Measurements from ENCODE around the gene IL34. TPM values are rescaled to one million over a fixed set of nuclear protein-coding genes. Genes with fewer than 3 reads are reported as not detected.

Gene IL34
- total and polyA plus RNA-seq, 2 experiments from 2014 or later: not detected

DNA sequence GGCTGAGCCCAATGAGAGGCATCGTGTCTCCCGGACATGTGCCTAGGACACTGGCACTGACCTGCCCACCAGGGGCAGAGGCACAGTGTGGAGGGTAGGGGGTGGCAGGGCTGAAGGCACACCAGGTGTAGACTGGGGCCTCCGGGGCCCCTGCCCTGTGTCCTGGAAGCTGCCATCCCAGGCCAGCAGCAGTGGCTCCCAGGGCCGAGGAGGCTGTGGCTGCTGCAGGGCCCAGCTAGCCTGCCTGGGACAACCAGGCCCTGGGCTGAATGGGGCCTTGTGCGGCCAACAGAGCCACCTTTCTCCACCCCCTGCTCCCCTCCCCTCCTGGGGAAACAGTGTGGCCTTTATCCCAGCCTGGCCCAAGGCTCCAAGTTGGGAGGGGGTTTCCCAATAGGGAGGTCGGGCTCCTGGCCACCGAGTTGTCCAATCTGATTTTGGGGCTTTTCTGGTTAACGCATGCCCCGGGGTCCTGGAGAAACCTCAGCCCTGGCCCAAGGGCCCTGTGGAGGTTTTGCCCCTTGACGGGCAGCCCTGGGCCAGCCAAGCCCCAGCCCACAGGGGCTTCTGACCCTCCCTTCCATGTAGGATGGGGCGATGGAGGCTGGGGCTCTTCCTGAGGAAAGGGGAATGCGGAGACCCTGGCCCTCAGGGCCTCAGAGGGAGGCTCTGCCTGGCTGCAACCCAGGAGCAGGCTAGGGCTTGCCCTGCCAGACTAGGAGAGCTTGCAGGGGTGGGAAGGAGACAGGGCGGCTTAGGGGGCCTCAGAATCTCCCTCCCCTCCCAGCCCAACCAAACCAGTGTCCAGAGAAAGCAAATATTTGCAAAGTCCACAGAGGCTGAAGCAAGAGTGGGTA is 35.3 kb downstream of the IL34 start:
- Histone ChIP-seq H3K9me3 (ENCODE audit: low read depth) (no peaks in the 10 kb centered on the region), H3K36me3 (peaks cover 27% of the 10 kb centered on the region), H3K4me1 (ENCODE audit: low read depth) (peaks cover 9% of the 10 kb centered on the region), H3K4me3 (no peak overlapping the region), H3K27me3 (no peaks in the 10 kb centered on the region), H3K27ac (no peak overlapping the region)
- DNase-seq (ENCODE audit: low read depth in 1 of 2, low spot score in 1 of 2): no peak
- TF ChIP-seq, protein P1, sequence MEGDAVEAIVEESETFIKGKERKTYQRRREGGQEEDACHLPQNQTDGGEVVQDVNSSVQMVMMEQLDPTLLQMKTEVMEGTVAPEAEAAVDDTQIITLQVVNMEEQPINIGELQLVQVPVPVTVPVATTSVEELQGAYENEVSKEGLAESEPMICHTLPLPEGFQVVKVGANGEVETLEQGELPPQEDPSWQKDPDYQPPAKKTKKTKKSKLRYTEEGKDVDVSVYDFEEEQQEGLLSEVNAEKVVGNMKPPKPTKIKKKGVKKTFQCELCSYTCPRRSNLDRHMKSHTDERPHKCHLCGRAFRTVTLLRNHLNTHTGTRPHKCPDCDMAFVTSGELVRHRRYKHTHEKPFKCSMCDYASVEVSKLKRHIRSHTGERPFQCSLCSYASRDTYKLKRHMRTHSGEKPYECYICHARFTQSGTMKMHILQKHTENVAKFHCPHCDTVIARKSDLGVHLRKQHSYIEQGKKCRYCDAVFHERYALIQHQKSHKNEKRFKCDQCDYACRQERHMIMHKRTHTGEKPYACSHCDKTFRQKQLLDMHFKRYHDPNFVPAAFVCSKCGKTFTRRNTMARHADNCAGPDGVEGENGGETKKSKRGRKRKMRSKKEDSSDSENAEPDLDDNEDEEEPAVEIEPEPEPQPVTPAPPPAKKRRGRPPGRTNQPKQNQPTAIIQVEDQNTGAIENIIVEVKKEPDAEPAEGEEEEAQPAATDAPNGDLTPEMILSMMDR (IDR thresholded peaks at IDR 0.05; ENCODE audit: low read depth, low read length): no peak

DNA sequence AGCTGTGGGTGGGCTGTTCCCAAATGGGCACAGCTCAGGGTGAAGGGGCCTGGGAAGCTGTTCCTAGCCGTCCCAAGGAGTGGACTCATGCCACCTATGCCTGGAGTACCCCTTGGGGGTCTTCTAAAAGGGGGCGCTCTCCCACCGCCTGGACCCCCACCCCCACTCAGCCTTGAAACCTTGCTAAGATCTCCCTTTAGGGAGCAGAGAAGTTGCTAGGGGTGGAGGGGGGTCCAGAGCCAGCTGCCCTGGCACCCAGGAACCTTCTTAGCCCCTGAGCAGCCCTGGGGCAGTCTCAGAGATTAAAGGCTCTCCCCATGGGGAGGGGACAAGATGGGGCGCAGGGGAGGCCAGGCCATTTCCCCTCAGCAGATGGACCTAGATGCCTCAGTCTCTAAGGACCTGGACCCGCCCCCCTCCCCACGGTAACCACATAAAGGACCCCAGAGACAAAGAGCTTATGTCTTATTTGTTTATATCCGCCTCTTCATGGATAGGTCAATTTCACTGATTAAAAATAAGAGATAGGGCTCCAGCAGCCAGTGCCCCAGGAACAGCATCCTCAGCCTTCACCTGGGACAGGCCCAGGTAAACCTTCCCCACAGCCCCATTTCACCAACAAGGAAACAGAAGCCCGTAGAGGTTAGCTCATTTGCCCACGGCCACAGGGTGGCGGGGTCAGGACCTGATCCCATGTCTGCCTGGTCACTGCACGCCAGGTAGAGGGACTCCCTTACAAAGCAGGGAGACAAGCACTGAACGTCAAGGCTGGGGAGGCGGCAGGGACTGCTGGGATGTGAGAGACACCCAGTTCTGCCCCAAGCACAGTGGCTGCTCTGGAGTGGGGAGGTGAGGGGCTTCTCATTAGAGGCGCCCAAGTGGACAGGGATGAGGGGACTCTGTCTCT is 36.1 kb downstream of the IL34 start:
- no peaks in the 10 kb centered on the region for H3K9me3 ChIP-seq (ENCODE audit: low read depth)
- H3K36me3 ChIP-seq: peaks cover 19% of the 10 kb centered on the region
- H3K27ac ChIP-seq: no peak overlapping the region
- H3K4me3 ChIP-seq: no peak overlapping the region
- TF ChIP-seq, protein P1 (IDR thresholded peaks at IDR 0.05; ENCODE audit: low read depth, low read length): no peak
- H3K27me3 ChIP-seq: no peaks in the 10 kb centered on the region
- DNase-seq (ENCODE audit: low read depth in 1 of 2, low spot score in 1 of 2): no peak
- peaks cover 18% of the 10 kb centered on the region for H3K4me1 ChIP-seq (ENCODE audit: low read depth)

DNA sequence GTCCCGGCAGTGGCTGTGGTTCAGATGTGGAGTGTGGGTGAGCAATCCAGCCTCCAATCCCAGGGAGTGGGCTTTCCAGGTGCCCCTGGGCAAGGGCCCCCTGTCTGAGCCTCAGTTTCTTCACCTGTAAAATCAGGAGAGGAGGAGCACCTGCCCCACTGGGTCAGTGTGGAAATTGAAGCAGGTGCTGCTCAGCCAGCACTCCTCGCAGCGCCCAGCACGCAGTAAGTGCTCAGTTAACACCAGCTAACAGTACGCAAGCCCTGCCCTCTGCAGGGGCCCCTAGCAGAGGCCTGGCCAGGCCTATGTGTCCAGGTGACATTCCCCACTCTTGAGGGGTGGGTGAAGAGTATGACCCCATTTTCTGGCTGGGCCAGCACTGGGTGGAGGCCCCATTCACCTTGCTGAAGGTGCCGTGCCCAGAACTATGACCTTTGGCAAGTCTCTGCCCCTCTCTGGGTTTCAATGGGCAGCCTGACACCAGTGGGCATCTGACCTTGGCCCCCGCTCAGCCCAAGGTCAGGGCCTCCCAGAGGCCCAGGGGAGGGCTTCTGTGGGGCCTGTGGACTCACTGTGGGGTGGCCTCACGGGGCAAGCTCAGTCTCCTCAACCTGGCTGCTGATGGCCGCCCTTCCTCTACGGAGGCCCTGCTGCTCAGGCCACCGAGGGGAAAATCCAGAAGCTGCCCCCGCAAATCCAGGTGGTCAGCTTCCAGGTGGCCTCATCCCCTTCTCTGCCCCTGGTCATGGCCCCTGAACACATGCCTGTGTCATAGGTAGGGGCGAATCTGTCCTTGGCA is 37.0 kb downstream of the IL34 start:
- TF ChIP-seq, protein P1 (IDR thresholded peaks at IDR 0.05; ENCODE audit: low read depth, low read length): no peak
- no peak for DNase-seq (ENCODE audit: low read depth in 1 of 2, low spot score in 1 of 2)
- Histone ChIP-seq H3K4me3 (no peak overlapping the region), H3K9me3 (ENCODE audit: low read depth) (no peaks in the 10 kb centered on the region), H3K36me3 (peaks cover 18% of the 10 kb centered on the region), H3K27ac (no peak overlapping the region), H3K27me3 (no peaks in the 10 kb centered on the region), H3K4me1 (ENCODE audit: low read depth) (peaks cover 27% of the 10 kb centered on the region)

DNA sequence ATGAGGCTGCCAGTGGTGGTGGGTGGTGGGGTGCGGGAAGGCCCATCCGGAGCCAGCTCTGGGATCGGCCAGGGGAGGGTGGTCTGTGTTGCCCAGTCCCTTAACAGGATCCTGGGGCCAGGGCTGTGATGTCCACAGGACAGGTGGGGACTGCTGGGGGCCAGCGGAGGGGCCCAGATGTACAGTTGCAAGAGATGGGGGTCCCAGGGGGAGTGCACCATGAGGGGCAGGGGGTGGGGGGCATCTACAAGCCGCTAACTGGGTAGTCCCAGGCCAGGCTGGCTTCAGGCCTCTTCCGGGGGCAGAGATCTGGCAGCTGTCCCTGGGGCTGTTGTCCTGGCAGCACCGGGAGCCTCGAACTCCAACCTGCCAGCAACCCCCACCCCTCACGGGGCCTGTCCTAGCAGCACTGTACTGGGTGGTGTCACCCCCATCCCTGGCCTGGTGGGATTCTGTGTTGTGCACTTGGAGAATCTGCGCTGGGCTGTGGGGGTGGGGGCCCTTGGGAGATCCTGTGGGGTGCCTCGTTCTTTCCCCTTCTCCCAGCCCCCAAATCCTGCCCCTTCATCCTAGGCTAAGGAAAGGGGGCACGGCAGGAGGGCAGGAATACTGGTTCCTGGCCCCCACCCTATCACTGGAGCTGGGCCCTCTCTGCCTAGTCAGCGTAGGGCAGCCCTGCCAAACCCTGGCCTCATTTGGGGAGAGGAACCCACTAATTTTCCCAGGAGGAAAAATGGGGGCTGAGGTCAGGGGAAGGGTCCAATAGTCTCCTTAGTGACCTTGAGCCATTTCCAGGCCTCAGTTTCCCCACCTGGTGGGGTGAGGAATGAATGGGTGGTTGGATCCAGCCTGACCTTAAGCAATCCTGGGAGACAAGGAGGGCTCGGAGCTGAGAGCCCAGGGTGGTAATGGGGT is 38.0 kb downstream of the IL34 start:
- H3K27me3 ChIP-seq: no peaks in the 10 kb centered on the region
- peaks cover 35% of the 10 kb centered on the region for H3K4me1 ChIP-seq (ENCODE audit: low read depth)
- H3K27ac ChIP-seq: no peak overlapping the region
- H3K4me3 ChIP-seq: peak overlapping the region; percentile 80
- no peaks in the 10 kb centered on the region for H3K9me3 ChIP-seq (ENCODE audit: low read depth)
- no peak for DNase-seq (ENCODE audit: low read depth in 1 of 2, low spot score in 1 of 2)
- TF ChIP-seq, protein P1 (IDR thresholded peaks at IDR 0.05; ENCODE audit: low read depth, low read length): no peak
- peaks cover 8% of the 10 kb centered on the region for H3K36me3 ChIP-seq

All from cardiac muscle cell (in vitro differentiated cells and primary cell).